KMS-11 (cell line): ENCODE results near the gene PPARA.

ENCODE experiments used
- H2AFZ ChIP-seq: fragments of 200-600 bp; sonication (generic); 2 replicates; pipeline ENCODE4 v1.6.1; 2016; ENCODE audit warnings: antibody characterized with exemption, mixed run types, low read depth
- H3K27ac ChIP-seq: fragments of 200-600 bp; sonication (generic); 2 replicates; pipeline ENCODE4 v1.6.1; 2016; ENCODE audit warnings: mild to moderate bottlenecking, mixed run types
- H3K27me3 ChIP-seq: fragments of 200-600 bp; sonication (generic); 2 replicates; pipeline ENCODE4 v1.6.1; 2017; ENCODE audit warnings: mild to moderate bottlenecking, low read depth, mixed run types, moderate library complexity; ENCODE audit not compliant: insufficient read depth
- H3K36me3 ChIP-seq: fragments of 200-600 bp; sonication (generic); 2 replicates; pipeline ENCODE4 v1.6.1; 2017; ENCODE audit warnings: mild to moderate bottlenecking, mixed run types; ENCODE audit not compliant: insufficient read depth
- H3K4me1 ChIP-seq: fragments of 200-600 bp; sonication (generic); 2 replicates; pipeline ENCODE4 v1.6.1; 2016; ENCODE audit warnings: mild to moderate bottlenecking, low read depth, mixed run types; ENCODE audit not compliant: poor library complexity, severe bottlenecking
- H3K4me2 ChIP-seq: fragments of 200-600 bp; sonication (generic); 2 replicates; pipeline ENCODE4 v1.7.0; 2016; ENCODE audit warnings: mild to moderate bottlenecking, mixed run types
- H3K4me3 ChIP-seq: fragments of 200-600 bp; sonication (generic); IDR thresholded peaks from 2 replicates; pipeline ENCODE4 v1.6.1; 2017; ENCODE audit warnings: low read depth, low read length, mixed read lengths; ENCODE audit not compliant: insufficient read depth
- H3K79me2 ChIP-seq: fragments of 200-600 bp; sonication (generic); 2 replicates; pipeline ENCODE4 v1.6.1; 2016; ENCODE audit warnings: low read depth, mixed run types; ENCODE audit not compliant: insufficient read depth
- H3K9ac ChIP-seq: fragments of 200-600 bp; sonication (generic); 2 replicates; pipeline ENCODE4 v1.6.1; 2016; ENCODE audit warnings: mild to moderate bottlenecking, mixed run types
- H4K20me1 ChIP-seq: fragments of 200-600 bp; sonication (generic); 2 replicates; pipeline ENCODE4 v1.6.1; 2016; ENCODE audit warnings: mild to moderate bottlenecking, mixed run types; ENCODE audit not compliant: insufficient read depth
- TF ChIP-seq, protein P1 (sequence below): fragments of 200-600 bp; sonication (generic); conservative IDR thresholded peaks from 2 replicates; pipeline ENCODE4 v1.6.1; 2017; ENCODE audit warnings: low read depth, mild to moderate bottlenecking, antibody characterized with exemption, low read length, moderate library complexity, mixed read lengths

The PPARA gene

DNA sequence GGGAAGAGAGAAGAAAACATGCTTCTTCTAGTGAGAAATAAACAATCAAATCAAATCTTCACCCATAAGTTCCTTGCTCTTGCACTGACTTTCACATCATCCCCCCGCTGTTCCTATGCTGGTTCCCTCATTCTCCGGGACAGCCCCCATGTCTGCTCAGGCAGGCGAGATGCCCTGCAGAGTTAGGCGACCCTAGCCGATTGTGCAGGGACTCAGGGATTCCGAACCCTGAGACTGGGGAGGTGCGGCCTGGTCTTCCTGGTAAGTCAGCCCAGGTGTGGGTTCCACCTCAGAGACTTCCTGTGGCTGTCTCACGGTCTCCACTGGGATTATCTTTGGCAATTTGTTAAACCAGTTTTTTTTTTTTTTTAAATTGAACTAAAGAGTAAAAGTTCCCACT is 124.1 kb downstream of the PPARA start:
- TF ChIP-seq, protein P1, sequence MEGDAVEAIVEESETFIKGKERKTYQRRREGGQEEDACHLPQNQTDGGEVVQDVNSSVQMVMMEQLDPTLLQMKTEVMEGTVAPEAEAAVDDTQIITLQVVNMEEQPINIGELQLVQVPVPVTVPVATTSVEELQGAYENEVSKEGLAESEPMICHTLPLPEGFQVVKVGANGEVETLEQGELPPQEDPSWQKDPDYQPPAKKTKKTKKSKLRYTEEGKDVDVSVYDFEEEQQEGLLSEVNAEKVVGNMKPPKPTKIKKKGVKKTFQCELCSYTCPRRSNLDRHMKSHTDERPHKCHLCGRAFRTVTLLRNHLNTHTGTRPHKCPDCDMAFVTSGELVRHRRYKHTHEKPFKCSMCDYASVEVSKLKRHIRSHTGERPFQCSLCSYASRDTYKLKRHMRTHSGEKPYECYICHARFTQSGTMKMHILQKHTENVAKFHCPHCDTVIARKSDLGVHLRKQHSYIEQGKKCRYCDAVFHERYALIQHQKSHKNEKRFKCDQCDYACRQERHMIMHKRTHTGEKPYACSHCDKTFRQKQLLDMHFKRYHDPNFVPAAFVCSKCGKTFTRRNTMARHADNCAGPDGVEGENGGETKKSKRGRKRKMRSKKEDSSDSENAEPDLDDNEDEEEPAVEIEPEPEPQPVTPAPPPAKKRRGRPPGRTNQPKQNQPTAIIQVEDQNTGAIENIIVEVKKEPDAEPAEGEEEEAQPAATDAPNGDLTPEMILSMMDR, result no peak
- no peaks in the 10 kb centered on the region for H3K36me3 ChIP-seq

DNA sequence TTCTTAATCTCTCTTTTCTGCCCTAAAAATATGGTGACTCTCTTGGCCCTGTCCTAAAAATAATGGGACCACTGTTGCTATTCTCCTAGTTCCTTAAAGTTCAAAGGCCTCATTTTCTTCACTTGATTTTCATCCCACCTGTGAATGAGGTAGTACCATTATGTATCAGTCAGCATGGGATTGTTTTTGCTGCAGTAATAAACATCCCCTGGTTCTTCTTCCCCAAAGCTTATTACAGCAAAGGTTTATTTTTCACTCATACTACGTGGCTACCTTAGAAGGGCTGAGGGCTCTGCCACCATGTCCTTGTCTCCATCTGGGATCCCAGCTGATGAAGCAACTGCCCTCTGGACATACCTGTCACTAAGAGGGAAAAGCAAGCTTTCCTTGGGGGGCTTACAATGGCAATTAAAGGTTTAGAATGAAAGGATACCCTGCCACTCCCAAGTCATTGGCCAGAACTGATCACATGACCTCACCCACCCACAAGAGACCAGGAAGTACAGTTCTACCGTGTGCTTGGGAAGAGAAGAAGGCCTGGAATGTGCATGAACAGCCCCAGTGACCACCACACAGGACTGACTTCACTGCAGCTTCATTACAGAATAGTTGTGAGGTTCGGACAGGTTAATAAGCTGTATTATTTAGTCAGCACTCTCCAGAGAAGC is 125.3 kb downstream of the PPARA start:
- H3K27ac ChIP-seq, result no peak overlapping the region
- H3K9ac ChIP-seq, result no peak overlapping the region
- no peaks in the 10 kb centered on the region for H3K27me3 ChIP-seq
- H3K36me3 ChIP-seq, result no peaks in the 10 kb centered on the region
- H3K79me2 ChIP-seq, result no peaks in the 10 kb centered on the region
- H2AFZ ChIP-seq, result no peak overlapping the region
- H4K20me1 ChIP-seq, result no peaks in the 10 kb centered on the region
- no peak overlapping the region for H3K4me2 ChIP-seq
- no peaks in the 10 kb centered on the region for H3K4me1 ChIP-seq
- TF ChIP-seq, protein P1, result no peak
- no peak overlapping the region for H3K4me3 ChIP-seq

More for the DNA sequence above, 124.1 kb downstream of the PPARA start:
- Histone ChIP-seq H3K4me2 (no peak overlapping the region), H3K4me3 (no peak overlapping the region), H4K20me1 (no peaks in the 10 kb centered on the region), H3K27ac (no peak overlapping the region), H2AFZ (no peak overlapping the region), H3K4me1 (no peaks in the 10 kb centered on the region), H3K9ac (no peak overlapping the region), H3K27me3 (no peaks in the 10 kb centered on the region), H3K79me2 (no peaks in the 10 kb centered on the region)

DNA sequence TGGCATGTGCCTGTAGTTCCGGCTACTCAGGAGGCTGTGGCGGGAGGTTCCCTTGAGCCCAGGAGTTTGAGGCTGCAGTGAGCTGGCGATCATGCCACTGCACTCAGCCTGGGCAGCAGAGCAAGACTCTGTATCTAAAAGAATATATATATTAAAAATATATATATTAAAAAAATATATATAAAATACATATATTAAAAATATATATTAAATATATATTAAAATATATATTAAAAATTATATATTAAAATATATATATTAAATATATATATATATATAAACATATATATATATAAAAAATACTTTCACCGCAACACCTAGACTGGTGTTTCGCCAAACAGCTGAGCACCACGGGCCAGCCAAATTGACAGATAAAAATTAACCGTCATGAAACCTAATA is 126.2 kb downstream of the PPARA start:
- H3K79me2 ChIP-seq, result no peaks in the 10 kb centered on the region
- H3K27me3 ChIP-seq, result no peaks in the 10 kb centered on the region
- H3K9ac ChIP-seq, result no peak overlapping the region
- H3K4me2 ChIP-seq, result no peak overlapping the region
- H3K27ac ChIP-seq, result no peak overlapping the region
- TF ChIP-seq, protein P1, result no peak
- H3K4me1 ChIP-seq, result no peaks in the 10 kb centered on the region
- no peak overlapping the region for H3K4me3 ChIP-seq
- no peak overlapping the region for H2AFZ ChIP-seq
- no peaks in the 10 kb centered on the region for H4K20me1 ChIP-seq
- no peaks in the 10 kb centered on the region for H3K36me3 ChIP-seq

DNA sequence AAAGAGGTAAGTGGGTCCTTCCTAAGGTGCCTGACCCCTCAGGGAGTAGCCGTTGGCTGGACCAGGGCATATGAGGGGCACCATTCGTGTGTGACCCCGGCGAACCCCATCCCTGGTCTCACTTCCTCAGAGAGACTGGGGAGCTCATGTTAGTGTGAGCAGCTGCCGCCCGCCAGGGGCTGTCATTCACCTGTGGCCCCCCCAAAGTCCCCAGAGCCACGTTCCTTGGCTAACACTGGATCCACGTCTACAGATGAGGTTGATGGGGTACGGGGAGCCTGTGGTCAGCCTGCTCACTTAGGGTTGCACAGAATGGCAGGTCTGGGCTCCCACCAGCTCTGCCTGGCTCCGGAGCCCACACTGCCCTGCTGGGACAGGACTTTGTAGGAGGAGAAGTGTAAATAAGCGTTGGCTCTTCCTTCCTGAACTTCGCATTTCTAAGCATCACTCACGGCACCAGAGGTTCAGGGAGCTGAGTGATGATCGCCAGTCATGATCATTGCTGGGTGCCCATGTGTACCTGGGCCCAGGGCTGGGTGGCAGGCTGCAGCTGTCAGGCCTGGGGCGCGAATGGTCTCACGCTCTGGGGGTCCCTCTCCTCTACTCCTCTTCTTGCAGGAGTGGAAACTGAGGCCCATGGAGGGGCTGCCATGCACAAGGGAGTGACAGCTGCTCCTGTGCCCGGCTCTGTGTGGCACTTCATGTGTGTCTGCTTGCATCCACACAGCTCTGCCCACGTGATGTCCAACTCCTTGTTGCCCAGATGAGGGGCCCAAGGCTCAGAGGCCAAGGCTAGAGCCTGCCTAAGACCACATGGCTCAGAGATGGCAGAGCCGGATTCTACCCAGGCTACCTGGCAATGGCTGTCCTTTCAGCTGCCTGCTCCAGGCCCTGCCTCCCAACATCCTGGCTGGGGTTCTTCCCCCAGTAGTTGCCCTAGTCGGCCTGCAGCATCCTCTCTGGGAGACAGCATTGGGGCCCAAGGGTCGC is 128.6 kb downstream of the PPARA start:
- Histone ChIP-seq H3K4me2 (no peak overlapping the region), H3K27me3 (no peaks in the 10 kb centered on the region), H3K36me3 (no peaks in the 10 kb centered on the region), H3K27ac (no peak overlapping the region), H3K9ac (no peak overlapping the region), H3K79me2 (no peaks in the 10 kb centered on the region), H2AFZ (no peak overlapping the region), H3K4me1 (no peaks in the 10 kb centered on the region), H3K4me3 (no peak overlapping the region), H4K20me1 (no peaks in the 10 kb centered on the region)
- TF ChIP-seq, protein P1, result no peak
